Ecto neural progenitor cell (in vitro differentiated cells): ENCODE data around the gene ERCC6L.

Experiments used
- DNase-seq: peaks from one replicate; pipeline ENCODE4 v3.0.0-alpha.2; 2018; ENCODE audit warnings: low spot score

ERCC6L gene

GRCh38 chrX:72159769-72160168 lies 79.1 kb downstream of the ERCC6L start:
- DNase-seq: no peak

- DNase-seq: no peak
Observed at GRCh38 chrX:72158773-72159172, 80.1 kb downstream of the ERCC6L start.
